HCT116 (cell line): ENCODE measurements around the gene EMILIN2. TPM values are rescaled to one million over a fixed set of nuclear protein-coding genes. Genes with fewer than 3 reads are reported as not detected.

Experiments used
- ATAC-seq: fragments of 200-7000 bp; cut with Tn5 transposase; 2 replicates; pipeline ENCODE4 v1.9.1; 2020; ENCODE audit warnings: mild to moderate bottlenecking, moderate library complexity
- BruUV-seq: library from RNA; stranded (reverse); fragments of 400-500 nt; replicated peaks from 2 replicates; lab custom pipeline; 2021; lab: Mats Ljungman, UMichigan
- CTCF ChIA-PET: fragments of 300-600 bp; sonication (Branson Sonifier 250); formaldehyde crosslinking; loops from one replicate; lab custom pipeline; 2021; ENCODE audit warnings: antibody characterized with exemption; lab: Charles Lee
- POLR2A ChIA-PET: fragments of 300-600, 350-600 bp; sonication (Branson Sonifier 250); formaldehyde crosslinking; loops from one replicate; lab custom pipeline; 2021; ENCODE audit warnings: antibody characterized with exemption; lab: Charles Lee
- RAD21 ChIA-PET, 2 experiments: fragments of 300-600 bp; sonication (Branson Sonifier 250); formaldehyde crosslinking; loops; one replicate each; lab custom pipeline; 2023; ENCODE audit warnings: low total read pairs in 2 of 2; ENCODE audit not compliant: uncharacterized antibody in 2 of 2, unreplicated experiment in 2 of 2, low non-redundant PET in 1 of 2; lab: Charles Lee
- DNase-seq: peaks from one replicate; pipeline ENCODE4 v3.0.0-alpha.2; 2010; ENCODE audit warnings: low read depth, low spot score
- H2AFZ ChIP-seq: fragments of 200-600 bp; shearing (Covaris generic), sonication (generic); 2 replicates; pipeline ENCODE4 v1.6.1; 2017; ENCODE audit warnings: low read depth, mixed run types, mixed read lengths, antibody characterized with exemption, low read length; ENCODE audit not compliant: poor library complexity, severe bottlenecking
- H3K27ac ChIP-seq: 2 replicates; pipeline ENCODE4 v1.5.1; 2012; ENCODE audit warnings: low read depth, low read length
- H3K27me3 ChIP-seq: fragments of 200-600 bp; sonication (generic); 2 replicates; pipeline ENCODE4 v1.6.1; 2016; ENCODE audit warnings: mixed run types, low read length, mixed read lengths; ENCODE audit not compliant: insufficient read depth
- H3K36me3 ChIP-seq, 2 experiments: fragments of 200-500 bp in 1 of 2; fragments of 200-600 bp in 1 of 2; sonication (Bioruptor generic) in 1 of 2; sonication (generic) in 1 of 2; 2 replicates each; pipeline versions ENCODE4 v1.5.1 to v1.6.1; 2014 to 2016; ENCODE audit warnings: low read length in 2 of 2, inconsistent platforms in 1 of 2, mixed read lengths in 1 of 2, mixed run types in 1 of 2; ENCODE audit not compliant: insufficient read depth in 2 of 2, control insufficient read depth in 1 of 2
- H3K4me1 ChIP-seq, 2 experiments: fragments of 200-600 bp in 1 of 2; sonication (generic) in 1 of 2; 2 replicates each; pipeline versions ENCODE4 v1.5.1 to v1.6.1; 2012 to 2017; ENCODE audit warnings: low read length in 2 of 2, inconsistent platforms in 1 of 2, mild to moderate bottlenecking in 1 of 2, mixed read lengths in 1 of 2, mixed run types in 1 of 2, moderate library complexity in 1 of 2; ENCODE audit not compliant: insufficient read depth in 2 of 2, control insufficient read depth in 1 of 2
- H3K4me2 ChIP-seq: fragments of 200-600 bp; sonication (generic); 2 replicates; pipeline ENCODE4 v1.6.1; 2017; ENCODE audit warnings: mixed run types, low read length, mixed read lengths
- H3K4me3 ChIP-seq, 2 experiments: fragments of 200-600 bp in 1 of 2; sonication (generic) in 1 of 2; replicated peaks in 1 of 2; 2 replicates each; pipeline ENCODE4 v1.5.1; 2011 to 2016; ENCODE audit warnings: low read length in 2 of 2, control low read depth in 1 of 2, low read depth in 1 of 2, mild to moderate bottlenecking in 1 of 2, mixed read lengths in 1 of 2, mixed run types in 1 of 2
- H3K79me2 ChIP-seq: fragments of 200-600 bp; sonication (generic); 2 replicates; pipeline ENCODE4 v1.6.1; 2017; ENCODE audit warnings: mild to moderate bottlenecking, mixed run types, low read length, moderate library complexity, mixed read lengths; ENCODE audit not compliant: insufficient read depth
- H3K9ac ChIP-seq: fragments of 200-600 bp; sonication (generic); 2 replicates; pipeline ENCODE4 v1.6.1; 2016; ENCODE audit warnings: low read length, mixed read lengths
- H3K9me2 ChIP-seq: fragments of 200-600 bp; sonication (generic), shearing (Covaris generic); 2 replicates; pipeline ENCODE4 v1.6.1; 2017; ENCODE audit warnings: mixed run types, mild to moderate bottlenecking, moderate library complexity; ENCODE audit not compliant: insufficient read depth
- H3K9me3 ChIP-seq, 2 experiments: fragments of 200-500 bp in 1 of 2; fragments of 200-600 bp in 1 of 2; sonication (Bioruptor generic) in 1 of 2; sonication (generic) in 1 of 2; 2 replicates each; pipeline ENCODE4 v1.6.1; 2014 to 2017; ENCODE audit warnings: low read length in 2 of 2, mixed read lengths in 2 of 2, inconsistent platforms in 1 of 2, low read depth in 1 of 2, mild to moderate bottlenecking in 1 of 2, mixed run types in 1 of 2, moderate library complexity in 1 of 2; ENCODE audit not compliant: control insufficient read depth in 1 of 2, insufficient read depth in 1 of 2
- H4K20me1 ChIP-seq: fragments of 200-600 bp; sonication (generic), shearing (Covaris generic); 2 replicates; pipeline ENCODE4 v1.6.1; 2017; ENCODE audit warnings: mixed run types, mild to moderate bottlenecking, moderate library complexity; ENCODE audit not compliant: insufficient read depth
- CBX3 ChIP-seq: IDR thresholded peaks from 2 replicates; pipeline ENCODE4 v1.6.1; 2012; ENCODE audit warnings: low read depth
- CEBPB ChIP-seq: IDR thresholded peaks from 2 replicates; pipeline ENCODE4 v1.6.1; 2012; ENCODE audit warnings: low read depth
- CTCF ChIP-seq, 3 experiments: fragments of 200-600 bp in 1 of 3; sonication (generic) in 1 of 3; IDR thresholded peaks in 2 of 3; conservative IDR thresholded peaks in 1 of 3; 2 replicates each; pipeline ENCODE4 v1.5.1; 2012 to 2017; ENCODE audit warnings: low read depth in 2 of 3, low read length in 2 of 3, antibody characterized with exemption in 1 of 3, borderline replicate concordance in 1 of 3, control low read depth in 1 of 3, mild to moderate bottlenecking in 1 of 3, mixed read lengths in 1 of 3, mixed run types in 1 of 3, moderate library complexity in 1 of 3; ENCODE audit not compliant: insufficient read depth in 1 of 3
- FOSL1 ChIP-seq: IDR thresholded peaks from 2 replicates; pipeline ENCODE4 v1.6.1; 2012; ENCODE audit warnings: low read depth
- JUND ChIP-seq: IDR thresholded peaks from 2 replicates; pipeline ENCODE4 v1.6.1; 2012
- POLR2A ChIP-seq: IDR thresholded peaks from 2 replicates; pipeline ENCODE4 v1.7.0; 2011; ENCODE audit warnings: borderline replicate concordance; ENCODE audit not compliant: insufficient read depth, insufficient read length; ENCODE audit errors: extremely low read depth
- RAD21 ChIP-seq: IDR thresholded peaks from 2 replicates; pipeline ENCODE4 v1.6.1; 2012; ENCODE audit warnings: low read depth, mild to moderate bottlenecking
- REST ChIP-seq: IDR thresholded peaks from 2 replicates; pipeline ENCODE4 v1.6.1; 2012; ENCODE audit warnings: low read depth
- SIN3A ChIP-seq: IDR thresholded peaks from 2 replicates; pipeline ENCODE4 v1.6.1; 2012; ENCODE audit warnings: low read depth
- SP1 ChIP-seq: IDR thresholded peaks from 2 replicates; pipeline ENCODE4 v1.6.1; 2012; ENCODE audit warnings: low read depth
- SRF ChIP-seq: IDR thresholded peaks from 2 replicates; pipeline ENCODE4 v1.6.1; 2012; ENCODE audit warnings: low read depth
- TCF7L2 ChIP-seq: IDR thresholded peaks from 2 replicates; pipeline ENCODE4 v1.7.0; 2011; ENCODE audit warnings: borderline replicate concordance, inconsistent platforms; ENCODE audit not compliant: insufficient read depth, insufficient read length; ENCODE audit errors: extremely low read depth
- YY1 ChIP-seq: IDR thresholded peaks from 2 replicates; pipeline ENCODE4 v1.6.1; 2011; ENCODE audit warnings: low read length, low read depth, moderate library complexity, mild to moderate bottlenecking; ENCODE audit not compliant: insufficient replicate concordance; ENCODE audit errors: extremely low read depth
- intact Hi-C: fragments of 100-400 bp; cut with micrococcal nuclease; formaldehyde crosslinking; loops from 2 replicates; pipeline ENCODE4 v1.10.0; 2022
- total RNA-seq: library from RNA; stranded (reverse); gene quantifications from one replicate; pipeline ENCODE4 v1.2.1, GENCODE V29; 2021; ENCODE audit not compliant: unreplicated experiment

The EMILIN2 gene
- total RNA-seq, 1 experiment from 2014 or later, result 23.4 TPM

DNA sequence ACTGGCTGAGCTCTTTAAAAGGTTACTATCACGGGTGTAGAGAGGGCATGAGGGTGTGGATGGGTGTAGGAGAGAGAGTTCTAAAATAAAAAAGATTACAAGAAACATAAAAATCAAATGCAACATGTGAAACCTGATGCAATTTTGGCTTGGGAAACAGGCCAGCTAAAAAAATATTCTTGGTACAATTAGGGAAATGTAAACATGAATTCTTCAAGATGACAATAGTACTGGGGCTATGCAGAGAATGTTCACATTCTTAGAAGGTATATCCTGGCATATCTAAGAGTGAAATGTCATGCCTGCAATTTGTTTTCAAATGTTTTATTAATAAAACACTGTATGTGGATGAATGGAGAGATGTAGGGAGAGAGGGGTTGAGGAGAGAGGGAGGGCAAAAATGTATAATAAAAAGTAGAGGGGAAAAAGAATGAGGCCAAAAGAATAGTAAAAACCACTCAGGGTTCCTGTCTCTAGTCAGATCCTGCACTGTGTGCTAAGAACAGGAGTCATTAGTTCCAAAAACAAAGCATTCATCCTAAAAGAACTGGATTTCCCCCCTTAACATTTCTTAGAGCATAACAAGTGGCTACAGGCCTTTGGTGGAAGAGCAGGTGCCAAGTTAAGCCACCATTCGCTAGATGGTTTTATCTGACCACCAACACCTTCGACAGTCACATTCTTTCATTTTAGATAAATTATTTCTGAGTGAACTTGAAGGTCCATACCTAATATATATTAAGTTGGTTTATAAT lies 88.8 kb downstream of the EMILIN2 start:
- Histone ChIP-seq H4K20me1 (no peaks in the 10 kb centered on the region), H3K79me2 (no peaks in the 10 kb centered on the region), H3K27me3 (no peaks in the 10 kb centered on the region), H3K4me3 (no peak overlapping the region), H3K4me1 (no peaks in the 10 kb centered on the region), H3K9me2 (no peaks in the 10 kb centered on the region), H3K9ac (no peak overlapping the region), H3K4me2 (no peak overlapping the region), H3K27ac (no peak overlapping the region), H3K9me3 (no peaks in the 10 kb centered on the region), H2AFZ (no peak overlapping the region), H3K36me3 (peaks cover 0 to 5% of the 10 kb centered on the region in 2 experiments; a peak in 1 of 4 replicates)
- TF ChIP-seq REST, result no peak
- no peak for TF ChIP-seq SRF
- no peak for TF ChIP-seq CBX3
- no peak for TF ChIP-seq SIN3A
- TF ChIP-seq FOSL1, result no peak
- no peak for TF ChIP-seq CEBPB
- TF ChIP-seq JUND, result no peak
- TF ChIP-seq YY1, result no peak
- TF ChIP-seq CTCF (IDR thresholded peaks at IDR 0.05 in 2 of 3, conservative IDR thresholded peaks at IDR 0.05 in 1 of 3; ENCODE audit: borderline replicate concordance in 1 of 3, insufficient read depth in 1 of 3, low read depth in 2 of 3, low read length in 2 of 3), result no peak
- no peak for TF ChIP-seq SP1
- no peak for TF ChIP-seq POLR2A
- no peak for TF ChIP-seq TCF7L2
- TF ChIP-seq RAD21, result no peak
- POLR2A ChIA-PET, result no interaction called here
- DNase-seq (no peak), ATAC-seq (no peak)
- no TSS peak for BruUV-seq
- RAD21 ChIA-PET, result no interaction called here
- CTCF ChIA-PET, result interaction anchor here (1.0 to 3.0 kb wide), 2 partner anchors 310 to 311 kb away, joined by 4 to 43 read pairs; partner anchors contain the start of gene MYL12A
- intact Hi-C loops, result no loop called here
